ENCODE results near the gene MXD4. TPM values are rescaled to one million over a fixed set of nuclear protein-coding genes. Genes with fewer than 3 reads are reported as not detected.
A peak's percentile ranks its signal among the peaks of the same experiment; 100 is the strongest.

MXD4 gene
- 36.0 TPM for total RNA-seq
- long read RNA-seq, full-length matches to known transcripts, result 55 of 74 reads
- long read RNA-seq, partial matches to known transcripts, result 3 of 74 reads
- long read RNA-seq, other reads (novel, unspliced or antisense), result 16 of 74 reads

GRCh38 chr4:2261853-2262144 lies at the start of gene MXD4:
MXD4 (minus strand) TSS chr4:2262109; CDS start chr4:2261980, 129 bp downstream.
- ATAC-seq (no peak), DNase-seq (ENCODE audit: missing footprints) (no peak)
- intact Hi-C loops (cut with DNase I), result loop anchor here (1.0 to 10.0 kb wide), 3 partner anchors 157 to 496 kb away; partner anchors contain the start of genes CFAP99, RNF4, TNIP2 and ZFYVE28

GRCh38 chr4:2306773-2307410 lies 45.0 kb upstream of the MXD4 start:
- intact Hi-C loops (cut with DNase I), result no loop called here
- no peak for ATAC-seq
- no peak for DNase-seq (ENCODE audit: missing footprints)

GRCh38 chr4:2305766-2306501 lies 44.0 kb upstream of the MXD4 start:
- intact Hi-C loops (cut with DNase I), result no loop called here
- no peak for DNase-seq (ENCODE audit: missing footprints)

GRCh38 chr4:2304877-2305561 lies 43.1 kb upstream of the MXD4 start:
- DNase-seq (ENCODE audit: missing footprints) (no peak), ATAC-seq (no peak)
- intact Hi-C loops (cut with DNase I), result no loop called here

More at GRCh38 chr4:2305766-2306501, 44.0 kb upstream of the MXD4 start:
- no peak for ATAC-seq

GRCh38 chr4:2304321-2304876 lies 42.5 kb upstream of the MXD4 start:
- no peak for ATAC-seq
- intact Hi-C loops (cut with DNase I), result no loop called here
- no peak for DNase-seq (ENCODE audit: missing footprints)

GRCh38 chr4:2303686-2304320 lies 41.9 kb upstream of the MXD4 start:
- intact Hi-C loops (cut with DNase I), result no loop called here
- DNase-seq (ENCODE audit: missing footprints) (no peak), ATAC-seq (no peak)

GRCh38 chr4:2303121-2303685 lies 41.3 kb upstream of the MXD4 start:
- no peak for ATAC-seq
- DNase-seq (ENCODE audit: missing footprints), result no peak
- intact Hi-C loops (cut with DNase I), result no loop called here

GRCh38 chr4:2302387-2303119 lies 40.6 kb upstream of the MXD4 start:
- intact Hi-C loops (cut with DNase I), result no loop called here
- DNase-seq (ENCODE audit: missing footprints) (no peak), ATAC-seq (no peak)

- no peak for DNase-seq (ENCODE audit: missing footprints)
- ATAC-seq, result no peak
- intact Hi-C loops (cut with DNase I), result no loop called here
These were observed 39.9 kb upstream of the MXD4 start for GRCh38 chr4:2301806-2302205.

- intact Hi-C loops (cut with DNase I), result no loop called here
- DNase-seq (ENCODE audit: missing footprints) (no peak), ATAC-seq (no peak)
These were observed 39.3 kb upstream of the MXD4 start for GRCh38 chr4:2301225-2301642.

GRCh38 chr4:2300431-2301224 lies 38.7 kb upstream of the MXD4 start:
- no peak for ATAC-seq
- intact Hi-C loops (cut with DNase I), result no loop called here
- no peak for DNase-seq (ENCODE audit: missing footprints)

- ATAC-seq (no peak), DNase-seq (ENCODE audit: missing footprints) (no peak)
- intact Hi-C loops (cut with DNase I), result no loop called here
These were observed 37.9 kb upstream of the MXD4 start for GRCh38 chr4:2299794-2300193.

- intact Hi-C loops (cut with DNase I), result no loop called here
- DNase-seq (ENCODE audit: missing footprints) (no peak), ATAC-seq (no peak)
These were observed 36.7 kb upstream of the MXD4 start for GRCh38 chr4:2298532-2298991.

GRCh38 chr4:2297606-2298531 lies 36.0 kb upstream of the MXD4 start:
- intact Hi-C loops (cut with DNase I), result no loop called here
- no peak for ATAC-seq
- DNase-seq (ENCODE audit: missing footprints), result no peak

- intact Hi-C loops (cut with DNase I), result no loop called here
- DNase-seq (ENCODE audit: missing footprints) (no peak), ATAC-seq (peak; percentile 59)
These were observed 35.0 kb upstream of the MXD4 start for GRCh38 chr4:2296631-2297601.

All from Right ventricle myocardium inferior (tissue), 1 donor.